C4-2B (cell line): Measurements from ENCODE around the gene HELZ.

Experiments used
- ZFX ChIP-seq: fragments of 450-650 bp; IDR thresholded peaks from 2 replicates; pipeline ENCODE4 v1.6.1; 2017
- TF ChIP-seq, protein P1 (sequence below): fragments of 450-650 bp; conservative IDR thresholded peaks from 2 replicates; pipeline ENCODE4 v1.5.1; 2017; ENCODE audit warnings: mild to moderate bottlenecking

DNA sequence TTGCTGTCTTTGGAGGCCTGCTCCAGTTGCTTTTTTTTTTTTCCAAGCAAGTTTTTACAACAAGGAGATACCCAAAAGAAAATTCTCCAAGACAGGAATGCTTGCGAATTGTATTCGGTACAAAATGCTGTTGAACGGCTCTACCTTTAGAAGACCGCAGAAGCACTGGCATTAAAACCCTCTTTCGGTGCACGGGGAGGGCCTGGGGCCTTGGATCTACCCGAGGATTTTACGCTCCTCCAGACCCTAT lies 1.3 kb upstream of the HELZ start:
- TF ChIP-seq, protein P1, sequence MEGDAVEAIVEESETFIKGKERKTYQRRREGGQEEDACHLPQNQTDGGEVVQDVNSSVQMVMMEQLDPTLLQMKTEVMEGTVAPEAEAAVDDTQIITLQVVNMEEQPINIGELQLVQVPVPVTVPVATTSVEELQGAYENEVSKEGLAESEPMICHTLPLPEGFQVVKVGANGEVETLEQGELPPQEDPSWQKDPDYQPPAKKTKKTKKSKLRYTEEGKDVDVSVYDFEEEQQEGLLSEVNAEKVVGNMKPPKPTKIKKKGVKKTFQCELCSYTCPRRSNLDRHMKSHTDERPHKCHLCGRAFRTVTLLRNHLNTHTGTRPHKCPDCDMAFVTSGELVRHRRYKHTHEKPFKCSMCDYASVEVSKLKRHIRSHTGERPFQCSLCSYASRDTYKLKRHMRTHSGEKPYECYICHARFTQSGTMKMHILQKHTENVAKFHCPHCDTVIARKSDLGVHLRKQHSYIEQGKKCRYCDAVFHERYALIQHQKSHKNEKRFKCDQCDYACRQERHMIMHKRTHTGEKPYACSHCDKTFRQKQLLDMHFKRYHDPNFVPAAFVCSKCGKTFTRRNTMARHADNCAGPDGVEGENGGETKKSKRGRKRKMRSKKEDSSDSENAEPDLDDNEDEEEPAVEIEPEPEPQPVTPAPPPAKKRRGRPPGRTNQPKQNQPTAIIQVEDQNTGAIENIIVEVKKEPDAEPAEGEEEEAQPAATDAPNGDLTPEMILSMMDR, result no peak
- no peak for TF ChIP-seq ZFX
